Stomach (tissue), 9 donors: ENCODE measurements around the gene TMTC2. TPM values are rescaled to one million over a fixed set of nuclear protein-coding genes. Genes with fewer than 3 reads are reported as not detected.
A peak's percentile ranks its signal among the peaks of the same experiment; 100 is the strongest.

ENCODE experiments used
- DNase-seq, 2 donors: peaks; one replicate each; pipeline versions ENCODE4 v3.0.0 to v3.0.0-alpha.2; 2013 to 2019
- H3K27ac ChIP-seq, 5 donors: fragments of 200-600 bp in 4 of 5; sonication (generic) in 4 of 5; one replicate each; pipeline ENCODE4 v1.5.1; 2013 to 2019; ENCODE audit warnings: mild to moderate bottlenecking in 1 of 5, moderate library complexity in 1 of 5
- H3K27me3 ChIP-seq, 3 donors: fragments of 200-600 bp; sonication (generic); one replicate each; pipeline ENCODE4 v1.5.1; 2017 to 2019; ENCODE audit warnings: mixed run types in 1 of 3
- H3K36me3 ChIP-seq, 4 donors: fragments of 200-600 bp; sonication (generic); 1 replicate in 3 of 4; 2 replicates in 1 of 4; pipeline ENCODE4 v1.5.1; 2016 to 2019
- H3K4me1 ChIP-seq, 4 donors: fragments of 200-600 bp; sonication (generic); one replicate each; pipeline ENCODE4 v1.5.1; 2016 to 2019
- H3K4me3 ChIP-seq, 4 donors: fragments of 200-600 bp; sonication (generic) in 3 of 4; one replicate each; pipeline ENCODE4 v1.5.1; 2016 to 2019; ENCODE audit warnings: mild to moderate bottlenecking in 1 of 4
- H3K9me3 ChIP-seq, 4 donors: fragments of 200-600 bp; sonication (generic); one replicate each; pipeline ENCODE4 v1.5.1; 2016 to 2019
- EP300 ChIP-seq: sonication (generic); formaldehyde crosslinking; IDR thresholded peaks from one replicate; pipeline ENCODE4 v1.6.1; 2017; ENCODE audit warnings: antibody characterized with exemption
- POLR2A ChIP-seq, 4 donors: fragments of 450-650 bp; IDR thresholded peaks; one replicate each; pipeline ENCODE4 v1.6.1; 2016; ENCODE audit warnings: antibody characterized with exemption in 4 of 4, control low read depth in 2 of 4, mild to moderate bottlenecking in 1 of 4, moderate library complexity in 1 of 4
- POLR2AphosphoS5 ChIP-seq, 3 donors: sonication (generic); formaldehyde crosslinking; IDR thresholded peaks; one replicate each; pipeline ENCODE4 v1.6.1; 2016; ENCODE audit warnings: antibody characterized with exemption in 3 of 3
- WGBS, 5 donors: extraction: QIAGEN DNeasy Blood & Tissue Kit in 3 of 5; methylation state at CpG; one replicate each; pipeline versions ENCODE4 v1.1.5 to v1.1.7; 2013 to 2018; 5-methylcytosine and 5-hydroxymethylcytosine counted together
- intact Hi-C: fragments of 100-400 bp; cut with DNase I; formaldehyde crosslinking; loops from one replicate; pipeline ENCODE4 v1.15.1; 2023; ENCODE audit warnings: low total_unique reads
- polyA plus RNA-seq, 3 donors: library from polyadenylated mRNA; stranded (reverse); fragments of 200-250 nt; gene quantifications; one replicate each; pipeline ENCODE4 v1.2.3, GENCODE V29; 2013
- total RNA-seq, 5 donors: library from RNA; depleted of rRNA; stranded (reverse); fragments of >200 nt; gene quantifications; one replicate each; pipeline versions ENCODE4 v1.1.0 to v1.2.3, GENCODE V29; 2014 to 2016
- TF ChIP-seq, protein P1 (sequence below), 7 experiments: fragments of 450-650 bp in 4 of 7; fragments of 200-600 bp in 3 of 7; sonication (generic) in 3 of 7; IDR thresholded peaks; one replicate each; pipeline ENCODE4 v1.5.1; 2016 to 2019; ENCODE audit warnings: antibody characterized with exemption in 7 of 7, control low read depth in 2 of 7, mild to moderate bottlenecking in 1 of 7
- donor health status: healthy with polysubstance abuse.
- donor health status: Bipolar disorder and iron deficiency.
- donor health status: healthy.

TMTC2 gene
- total and polyA plus RNA-seq, 8 donors = 6.1 to 60.0 (median 27.5) TPM

GRCh38 chr12:83046019-83046418 is 359.3 kb downstream of the TMTC2 start:
- Histone ChIP-seq H3K4me1 (peaks cover 0 to 4% (median 0%) of the 10 kb centered on the region in 4 donors), H3K27ac (no peak overlapping the region), H3K27me3 (no peaks in the 10 kb centered on the region), H3K36me3 (peaks cover 0 to 2% (median 0%) of the 10 kb centered on the region in 4 donors), H3K4me3 (no peak overlapping the region), H3K9me3 (no peaks in the 10 kb centered on the region)
- no peak for DNase-seq
- intact Hi-C loops = no loop called here
- TF ChIP-seq POLR2AphosphoS5 (IDR thresholded peaks at IDR 0.05) (no peak), EP300 (no peak), POLR2A (IDR thresholded peaks at IDR 0.05) (no peak)
- TF ChIP-seq, protein P1, sequence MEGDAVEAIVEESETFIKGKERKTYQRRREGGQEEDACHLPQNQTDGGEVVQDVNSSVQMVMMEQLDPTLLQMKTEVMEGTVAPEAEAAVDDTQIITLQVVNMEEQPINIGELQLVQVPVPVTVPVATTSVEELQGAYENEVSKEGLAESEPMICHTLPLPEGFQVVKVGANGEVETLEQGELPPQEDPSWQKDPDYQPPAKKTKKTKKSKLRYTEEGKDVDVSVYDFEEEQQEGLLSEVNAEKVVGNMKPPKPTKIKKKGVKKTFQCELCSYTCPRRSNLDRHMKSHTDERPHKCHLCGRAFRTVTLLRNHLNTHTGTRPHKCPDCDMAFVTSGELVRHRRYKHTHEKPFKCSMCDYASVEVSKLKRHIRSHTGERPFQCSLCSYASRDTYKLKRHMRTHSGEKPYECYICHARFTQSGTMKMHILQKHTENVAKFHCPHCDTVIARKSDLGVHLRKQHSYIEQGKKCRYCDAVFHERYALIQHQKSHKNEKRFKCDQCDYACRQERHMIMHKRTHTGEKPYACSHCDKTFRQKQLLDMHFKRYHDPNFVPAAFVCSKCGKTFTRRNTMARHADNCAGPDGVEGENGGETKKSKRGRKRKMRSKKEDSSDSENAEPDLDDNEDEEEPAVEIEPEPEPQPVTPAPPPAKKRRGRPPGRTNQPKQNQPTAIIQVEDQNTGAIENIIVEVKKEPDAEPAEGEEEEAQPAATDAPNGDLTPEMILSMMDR (IDR thresholded peaks at IDR 0.05) = no peak
- 89 to 96% (median 93%) methylated on average over 5 of the region's 5 CpGs for WGBS, 5 donors

- H3K4me3 ChIP-seq = no peak overlapping the region
- no peak for TF ChIP-seq POLR2A (IDR thresholded peaks at IDR 0.05)
- TF ChIP-seq POLR2AphosphoS5 (IDR thresholded peaks at IDR 0.05) = no peak
- TF ChIP-seq EP300 = no peak
- TF ChIP-seq, protein P1 (IDR thresholded peaks at IDR 0.05) = no peak
- no peak overlapping the region for H3K27ac ChIP-seq
- WGBS, 5 donors = 90 to 98% (median 95%) methylated on average over 5 of the region's 5 CpGs
- H3K36me3 ChIP-seq = peaks cover 0 to 6% (median 0%) of the 10 kb centered on the region in 4 donors
- no peak for DNase-seq
- intact Hi-C loops = no loop called here
- no peaks in the 10 kb centered on the region for H3K9me3 ChIP-seq
- H3K27me3 ChIP-seq = no peaks in the 10 kb centered on the region
- H3K4me1 ChIP-seq = peaks cover 0 to 8% (median 0%) of the 10 kb centered on the region in 4 donors
Observed at GRCh38 chr12:83049306-83049705, 362.6 kb downstream of the TMTC2 start.

DNA sequence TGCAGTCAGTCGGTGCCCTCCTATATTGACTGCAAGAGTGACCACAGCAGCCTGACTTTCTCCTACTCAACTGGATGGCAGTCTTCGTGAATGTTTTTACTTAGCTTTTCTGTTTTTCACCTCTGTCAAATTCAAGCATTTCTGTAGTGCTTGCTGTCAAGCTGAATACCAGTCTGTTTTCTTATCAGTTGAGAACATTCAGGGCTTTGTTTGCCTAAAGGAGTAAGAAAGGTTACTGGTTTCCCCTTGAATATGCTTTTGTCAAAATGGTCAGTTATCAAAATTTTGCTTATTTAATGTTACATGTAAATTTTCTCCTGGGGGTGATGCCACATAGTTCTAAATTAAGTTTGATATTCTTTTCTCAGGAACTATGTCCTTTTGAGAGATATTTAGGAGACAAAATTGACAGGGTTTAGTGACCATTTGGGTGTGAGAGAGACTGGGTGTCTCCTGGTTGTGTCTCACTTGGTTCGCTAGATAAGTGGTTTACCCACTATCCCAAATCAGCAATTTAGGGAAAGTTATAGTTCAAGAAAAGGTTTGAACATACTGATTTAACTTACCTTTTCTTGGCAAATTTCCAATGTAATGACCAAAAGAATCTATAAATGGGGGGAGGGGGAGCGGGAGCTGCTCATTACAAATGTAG is 366.3 kb downstream of the TMTC2 start:
- intact Hi-C loops = no loop called here
- Histone ChIP-seq H3K4me3 (no peak overlapping the region), H3K36me3 (peaks cover 0 to 6% (median 3%) of the 10 kb centered on the region in 4 donors), H3K4me1 (peaks cover 0 to 4% (median 0%) of the 10 kb centered on the region in 4 donors), H3K27ac (no peak overlapping the region), H3K27me3 (no peaks in the 10 kb centered on the region), H3K9me3 (no peaks in the 10 kb centered on the region)
- no peak for DNase-seq
- WGBS, 5 donors = 57 to 76% (median 69%) methylated on average over 4 of the region's 4 CpGs
- no peak for TF ChIP-seq EP300
- TF ChIP-seq, protein P1 (IDR thresholded peaks at IDR 0.05) = no peak
- TF ChIP-seq POLR2AphosphoS5 (IDR thresholded peaks at IDR 0.05) = no peak
- TF ChIP-seq POLR2A (IDR thresholded peaks at IDR 0.05) = no peak

DNA sequence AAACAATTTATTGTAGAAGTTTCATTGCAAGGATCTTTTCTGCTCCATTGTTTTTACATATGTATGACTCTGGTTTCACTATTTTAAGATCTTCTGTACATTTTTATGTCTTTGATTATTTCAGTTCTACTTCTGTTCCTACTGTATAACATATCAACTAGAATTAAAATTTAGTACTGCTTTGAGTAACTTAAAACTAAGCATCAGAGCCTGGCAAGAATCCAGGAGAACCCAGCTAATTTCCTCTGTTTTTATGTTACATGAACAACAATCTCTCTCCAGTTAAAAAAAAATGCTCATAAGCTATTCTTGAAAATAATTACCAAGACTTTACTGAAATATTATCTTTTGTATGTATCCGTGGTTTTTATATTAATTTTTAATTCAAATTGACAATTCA is 370.7 kb downstream of the TMTC2 start:
- H3K36me3 ChIP-seq = peaks cover 0 to 12% (median 5%) of the 10 kb centered on the region in 4 donors
- H3K4me3 ChIP-seq = no peak overlapping the region
- H3K4me1 ChIP-seq = peaks cover 0 to 4% (median 0%) of the 10 kb centered on the region in 4 donors
- intact Hi-C loops = no loop called here
- no peak overlapping the region for H3K27ac ChIP-seq
- no peaks in the 10 kb centered on the region for H3K27me3 ChIP-seq
- no peak for TF ChIP-seq POLR2AphosphoS5 (IDR thresholded peaks at IDR 0.05)
- TF ChIP-seq, protein P1 (IDR thresholded peaks at IDR 0.05) = no peak
- no peak for TF ChIP-seq EP300
- no peak for TF ChIP-seq POLR2A (IDR thresholded peaks at IDR 0.05)
- H3K9me3 ChIP-seq = no peaks in the 10 kb centered on the region
- 65 to 83% (median 77%) methylated on average over 1 of the region's 1 CpG for WGBS, 5 donors
- DNase-seq = peak in 1 of 2 donors; percentile 20
